Measurements from ENCODE around the gene MMADHC. TPM values are rescaled to one million over a fixed set of nuclear protein-coding genes. Genes with fewer than 3 reads are reported as not detected.

Gene MMADHC
- total RNA-seq, 1 donor from 2014 or later = 92.8 TPM

- Mint-ChIP-seq H3K36me3 (peaks cover 7% of the 10 kb centered on the region), H3K27me3 (ENCODE audit: low read depth) (no peaks in the 10 kb centered on the region), H3K27ac (no peak overlapping the region), H3K4me1 (peaks cover 8% of the 10 kb centered on the region), H3K9me3 (peaks cover 12% of the 10 kb centered on the region), H3K4me3 (no peak overlapping the region)
- no peak for DNase-seq (ENCODE audit: low spot score in 2 of 2, unreplicated experiment in 2 of 2)
- no peak for TF ChIP-seq CTCF (IDR thresholded peaks at IDR 0.05; ENCODE audit: unreplicated experiment)
Observed at GRCh38 chr2:149552830-149553229, 34.7 kb downstream of the MMADHC start.

GRCh38 chr2:149552226-149552625, 35.3 kb downstream of the MMADHC start:
- no peaks in the 10 kb centered on the region for H3K27me3 Mint-ChIP-seq (ENCODE audit: low read depth)
- peaks cover 8% of the 10 kb centered on the region for H3K4me1 Mint-ChIP-seq
- no peak for DNase-seq (ENCODE audit: low spot score in 2 of 2, unreplicated experiment in 2 of 2)
- no peak for TF ChIP-seq CTCF (IDR thresholded peaks at IDR 0.05; ENCODE audit: unreplicated experiment)
- no peak overlapping the region for H3K4me3 Mint-ChIP-seq
- peaks cover 12% of the 10 kb centered on the region for H3K9me3 Mint-ChIP-seq
- H3K27ac Mint-ChIP-seq = no peak overlapping the region
- peaks cover 7% of the 10 kb centered on the region for H3K36me3 Mint-ChIP-seq

GRCh38 chr2:149544692-149545091, 42.9 kb downstream of the MMADHC start:
- DNase-seq (ENCODE audit: low spot score in 2 of 2, unreplicated experiment in 2 of 2) = no peak
- Mint-ChIP-seq H3K27ac (no peak overlapping the region), H3K9me3 (peaks cover 9% of the 10 kb centered on the region), H3K27me3 (ENCODE audit: low read depth) (peaks cover 4% of the 10 kb centered on the region), H3K4me3 (no peak overlapping the region), H3K36me3 (no peaks in the 10 kb centered on the region), H3K4me1 (peaks cover 5% of the 10 kb centered on the region)
- TF ChIP-seq CTCF (IDR thresholded peaks at IDR 0.05; ENCODE audit: unreplicated experiment) = no peak

GRCh38 chr2:149543845-149544244, 43.7 kb downstream of the MMADHC start:
- DNase-seq (ENCODE audit: low spot score in 2 of 2, unreplicated experiment in 2 of 2) = no peak
- Mint-ChIP-seq H3K27ac (no peak overlapping the region), H3K9me3 (peaks cover 6% of the 10 kb centered on the region), H3K36me3 (no peaks in the 10 kb centered on the region), H3K4me3 (no peak overlapping the region), H3K4me1 (peaks cover 5% of the 10 kb centered on the region), H3K27me3 (ENCODE audit: low read depth) (peaks cover 4% of the 10 kb centered on the region)
- TF ChIP-seq CTCF (IDR thresholded peaks at IDR 0.05; ENCODE audit: unreplicated experiment) = no peak

- TF ChIP-seq CTCF (IDR thresholded peaks at IDR 0.05; ENCODE audit: unreplicated experiment) = no peak
- Mint-ChIP-seq H3K36me3 (no peaks in the 10 kb centered on the region), H3K4me1 (peaks cover 22% of the 10 kb centered on the region), H3K4me3 (no peak overlapping the region), H3K27me3 (ENCODE audit: low read depth) (peaks cover 4% of the 10 kb centered on the region), H3K9me3 (no peaks in the 10 kb centered on the region), H3K27ac (no peak overlapping the region)
- DNase-seq (ENCODE audit: low spot score in 2 of 2, unreplicated experiment in 2 of 2) = no peak
Observed at GRCh38 chr2:149540138-149540537, 47.4 kb downstream of the MMADHC start.
